GM19372 (cell line): ENCODE measurements around the gene DENND2C.
"Not testable (repeated sequence)": the region's sequence is repeated elsewhere in the genome, so short reads cannot be mapped to it uniquely, and the experiment has no call there.

Experiments used
- ATAC-seq: cut with Tn5 transposase; IDR thresholded peaks from one replicate; pipeline ENCODE4 v1.9.1; 2021; ENCODE audit warnings: mild to moderate bottlenecking, low read depth, moderate library complexity; ENCODE audit not compliant: unreplicated experiment

DENND2C gene

DNA sequence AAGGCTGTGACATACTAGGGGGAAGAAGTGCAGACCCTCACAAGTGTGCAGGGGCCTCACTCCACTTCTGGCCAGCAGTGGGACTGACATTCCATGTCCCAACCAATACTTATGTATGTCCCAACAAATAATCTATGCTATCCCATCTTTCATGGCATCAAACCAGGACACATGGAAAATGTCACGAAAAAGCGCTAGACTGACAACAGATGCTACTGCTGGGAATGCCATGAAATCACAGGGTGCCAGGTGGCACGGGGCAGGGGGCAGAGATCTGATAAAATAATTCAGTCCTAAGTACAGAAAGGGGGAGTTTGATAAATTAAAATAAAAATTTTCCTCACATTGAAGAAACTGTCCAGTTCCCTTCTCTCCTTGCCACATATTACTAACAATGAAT lies 60.8 kb downstream of the DENND2C start:
- ATAC-seq = no peak

DNA sequence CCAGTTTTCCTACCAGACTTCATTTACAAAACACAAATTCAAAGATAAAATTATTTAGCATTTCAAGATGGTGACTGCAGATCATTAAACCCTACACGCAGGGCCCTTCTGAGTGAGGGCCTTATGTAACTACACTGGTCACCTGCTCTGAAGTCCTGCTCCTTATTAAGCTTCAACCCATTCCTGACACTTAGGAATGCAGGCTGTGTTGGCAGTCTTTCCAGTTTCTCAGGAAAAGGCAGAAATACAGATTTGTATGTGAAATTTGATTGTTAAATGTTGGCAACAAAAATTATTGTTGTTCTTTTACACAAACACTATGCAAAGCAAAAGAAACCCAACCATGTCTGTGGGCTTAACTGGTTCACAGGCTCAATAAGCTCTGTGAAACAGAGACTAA lies 62.6 kb downstream of the DENND2C start:
- no peak for ATAC-seq

DNA sequence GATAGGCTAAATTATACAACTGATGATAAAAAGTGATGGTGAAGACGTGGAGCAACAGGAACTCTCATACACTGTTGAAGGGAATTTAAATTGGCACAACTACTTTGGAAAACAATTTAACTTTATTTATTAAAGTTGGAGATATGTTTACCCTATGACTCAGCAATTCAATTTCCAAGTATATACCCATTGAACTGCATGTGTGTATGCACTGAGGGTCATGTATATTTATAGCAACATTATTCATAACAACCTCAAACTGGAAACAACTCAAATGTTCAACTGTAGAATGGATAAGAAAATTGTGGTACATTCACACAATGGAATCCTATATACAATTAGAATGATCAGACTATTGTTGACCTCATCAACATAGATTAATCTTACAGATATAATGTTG lies 71.9 kb downstream of the DENND2C start:
- no peak for ATAC-seq

DNA sequence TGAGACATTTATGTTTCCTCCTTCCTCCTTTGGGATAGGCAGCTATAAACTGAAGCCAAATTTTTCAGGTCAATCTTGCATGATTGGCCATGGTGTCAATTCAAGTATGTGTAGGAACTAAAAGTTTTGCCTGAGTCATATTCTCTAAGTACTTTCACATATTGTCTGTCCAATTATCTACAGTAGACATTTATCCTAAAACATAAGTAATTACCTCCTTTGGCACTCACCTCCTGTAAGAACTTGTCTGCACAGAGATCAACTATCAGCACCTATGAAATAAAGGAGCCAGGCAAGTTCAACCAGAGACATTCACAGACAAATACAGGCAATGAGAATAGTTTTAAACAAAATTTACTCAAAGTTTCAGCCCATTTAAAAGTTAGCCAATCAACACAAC lies 74.2 kb downstream of the DENND2C start:
- no peak for ATAC-seq

DNA sequence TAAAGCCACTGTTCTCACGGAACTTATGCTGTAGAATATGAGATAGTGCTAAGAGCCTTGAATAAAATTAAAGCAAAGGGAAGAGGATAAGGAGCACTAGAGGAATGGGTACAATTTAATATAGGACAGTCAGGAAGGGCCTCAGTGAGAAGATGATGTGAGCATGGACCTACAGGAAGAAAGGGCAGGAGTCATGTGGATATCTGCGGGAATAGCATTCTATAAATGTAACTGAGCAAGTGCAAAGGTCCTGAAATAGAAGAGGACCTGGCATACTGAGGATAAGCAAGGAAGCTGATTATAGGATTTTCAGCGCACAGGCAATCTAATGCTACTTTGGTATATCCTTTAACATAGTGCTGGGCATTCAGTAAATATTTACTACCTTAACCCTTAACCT lies 75.8 kb downstream of the DENND2C start:
- no peak for ATAC-seq

DNA sequence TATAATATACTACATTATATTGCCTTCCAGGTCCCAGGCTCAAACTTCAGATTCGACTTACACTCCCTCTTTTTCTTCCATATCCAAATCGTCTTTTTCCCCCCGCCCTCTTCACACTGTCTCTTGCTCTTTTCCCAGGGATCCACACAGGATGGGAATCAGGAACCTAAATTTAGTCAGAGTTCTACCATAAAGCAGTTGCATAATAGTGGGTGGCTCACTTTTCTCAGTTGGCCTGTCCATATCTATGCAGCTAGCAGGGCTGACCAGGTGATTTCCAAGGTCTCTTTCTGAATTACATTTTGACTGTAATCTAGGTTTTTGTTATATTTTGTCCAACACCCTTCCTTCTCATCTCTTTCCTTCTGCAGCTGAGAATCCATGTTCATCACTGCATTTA lies 80.7 kb downstream of the DENND2C start:
- ATAC-seq = no peak

DNA sequence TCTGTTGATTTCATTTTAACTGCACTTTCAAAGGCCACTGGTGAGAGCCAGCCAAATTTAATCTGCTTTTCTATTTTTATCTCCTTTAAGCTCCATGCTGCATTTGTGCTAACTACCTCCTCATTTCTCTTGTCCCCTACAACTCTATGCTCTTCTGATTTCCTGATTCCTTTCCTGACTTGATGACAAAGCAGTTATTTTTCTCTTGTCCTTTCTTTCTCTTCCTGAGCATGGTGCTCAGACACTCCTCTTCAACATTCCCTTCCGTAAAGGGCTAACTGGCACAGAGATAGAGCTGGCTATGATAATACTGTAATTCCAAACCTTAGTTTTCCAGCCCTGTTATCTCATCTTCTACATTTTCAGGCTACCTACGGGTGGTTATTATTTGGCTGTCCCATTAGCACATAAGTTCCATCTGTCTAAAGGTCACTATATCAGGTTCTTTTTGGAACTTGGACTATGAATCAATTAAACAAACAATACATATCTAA lies 81.6 kb downstream of the DENND2C start:
- ATAC-seq = no peak

DNA sequence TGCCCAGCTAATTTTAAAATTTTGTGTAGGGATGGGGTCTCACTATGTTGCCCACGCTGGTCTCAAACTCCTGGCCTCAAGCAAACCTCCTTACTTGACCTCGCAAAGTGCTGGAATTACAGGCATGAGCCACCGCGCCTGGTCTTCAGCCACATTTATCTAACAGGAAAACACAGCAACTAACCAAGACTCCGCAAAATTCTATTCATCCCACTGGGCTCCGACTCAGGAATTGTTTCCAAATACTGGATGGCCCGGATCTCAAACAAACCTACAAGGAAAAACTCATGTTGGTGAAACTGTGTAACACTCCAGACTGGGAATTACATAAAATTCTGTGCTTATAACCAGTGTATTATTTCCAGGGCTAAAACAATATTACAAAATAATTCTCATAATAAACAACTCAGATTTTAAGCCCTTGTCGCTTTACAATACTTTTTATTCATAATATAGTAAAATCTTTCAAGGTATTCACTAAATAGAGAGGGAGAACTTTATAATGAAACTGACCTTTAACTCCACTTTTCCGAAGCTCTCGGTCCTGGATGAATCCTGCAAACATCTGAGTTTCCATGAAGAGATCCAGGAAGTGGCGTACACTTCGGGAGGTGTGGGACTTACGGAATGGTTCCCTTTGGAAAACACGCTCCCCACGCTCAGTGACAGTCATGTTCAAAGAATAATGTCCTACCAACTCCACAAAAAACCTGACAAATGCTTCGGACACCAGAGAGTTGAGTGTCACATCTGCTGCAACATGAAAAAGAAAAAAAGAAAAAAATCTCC lies 82.5 kb downstream of the DENND2C start:
- ATAC-seq = no peak

DNA sequence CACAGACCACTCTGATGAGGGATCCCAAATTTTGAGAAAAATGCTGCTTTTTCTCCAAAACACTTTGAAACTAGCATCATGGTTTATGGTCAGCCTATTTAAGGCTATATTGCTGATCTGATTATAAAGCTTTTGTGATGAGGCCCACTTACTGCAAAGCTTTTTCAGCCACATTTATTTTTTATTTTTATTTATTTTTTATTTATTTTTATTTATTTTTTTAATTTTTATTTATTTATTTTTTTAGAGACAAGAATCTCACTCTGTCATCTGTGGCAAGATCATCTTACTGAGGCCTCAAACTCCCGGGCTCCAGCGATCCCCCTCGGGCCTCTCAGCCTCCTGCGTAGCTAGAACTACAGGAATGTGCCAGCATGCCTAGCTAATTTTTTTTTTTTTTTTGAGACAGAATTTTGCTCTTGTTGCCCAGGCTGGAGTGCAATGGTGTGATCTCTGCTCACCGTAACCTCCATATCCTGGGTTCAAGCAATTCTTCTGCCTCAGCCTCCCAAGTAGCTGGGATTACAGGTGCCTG lies 83.3 kb downstream of the DENND2C start:
- ATAC-seq = no peak

DNA sequence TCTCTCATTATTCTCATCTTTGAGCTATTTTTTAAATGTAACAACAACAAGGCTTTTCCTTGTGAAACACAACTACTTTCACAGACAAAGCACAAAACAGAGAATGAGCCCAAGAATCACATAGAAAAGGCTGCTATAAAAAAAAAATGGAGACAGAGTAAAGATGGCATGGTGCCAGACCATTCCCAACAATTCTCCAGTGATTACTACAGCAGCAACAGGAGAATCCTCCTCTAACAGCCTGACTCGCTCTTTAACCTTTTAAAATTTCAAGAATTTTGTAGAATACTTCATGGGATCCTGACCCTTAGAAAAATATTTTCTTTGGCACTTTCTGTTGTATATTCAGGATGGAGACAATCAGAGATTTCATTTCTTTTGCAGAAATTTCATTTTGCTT lies 84.6 kb downstream of the DENND2C start:
- ATAC-seq = no peak

DNA sequence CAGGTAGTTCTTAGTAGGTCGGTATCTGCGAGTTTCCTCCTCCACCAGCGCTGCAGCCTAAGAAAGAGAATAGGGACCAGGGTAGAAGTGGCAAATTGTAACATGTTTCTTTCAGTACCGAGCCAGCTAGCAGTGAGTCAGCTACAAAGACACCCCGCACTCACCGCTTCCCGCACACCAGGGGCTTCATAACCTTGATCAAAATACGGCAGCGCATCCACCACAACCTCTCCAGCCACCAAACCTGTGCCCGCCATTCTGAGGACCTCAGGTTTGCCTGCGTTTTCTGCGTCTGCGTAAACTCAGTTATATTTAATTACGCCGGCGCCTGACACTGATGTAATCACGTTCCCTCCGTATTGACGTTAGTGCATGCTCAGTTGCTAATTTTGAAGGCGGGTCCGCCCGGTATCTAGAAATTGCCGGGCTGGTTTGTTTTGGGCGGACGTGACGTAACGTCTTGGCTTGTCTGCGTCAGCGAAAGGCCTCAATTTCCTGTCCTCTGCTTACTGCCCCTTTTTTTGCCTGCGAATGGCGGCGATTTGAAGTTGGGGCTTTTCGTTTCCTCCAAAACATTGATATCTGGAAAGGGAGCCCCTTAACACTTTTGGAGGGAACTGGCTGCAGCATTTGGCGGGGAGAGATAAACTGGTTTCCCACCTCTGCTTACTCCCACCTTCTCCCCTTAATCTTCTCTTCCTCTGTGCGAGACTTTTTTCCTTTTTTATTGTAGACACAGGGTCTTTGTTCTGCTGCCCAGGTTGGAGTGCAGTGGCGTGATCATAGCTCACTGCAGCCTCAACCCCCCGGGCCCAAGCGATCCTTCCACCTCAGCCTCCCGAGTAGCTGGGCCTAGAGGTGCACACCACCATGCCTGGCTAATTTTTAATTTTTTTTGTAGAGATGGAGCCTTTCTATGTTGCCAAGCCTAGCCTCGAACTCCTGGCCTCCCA lies 88.2 kb downstream of the DENND2C start, which contains the start of gene BCAS2:
Gene BCAS2, minus strand, starts transcription at position 281 of the 953 bp plus-strand sequence. Its CDS starts 24 bp downstream, at position 257.
- peak; percentile 100 for ATAC-seq

DNA sequence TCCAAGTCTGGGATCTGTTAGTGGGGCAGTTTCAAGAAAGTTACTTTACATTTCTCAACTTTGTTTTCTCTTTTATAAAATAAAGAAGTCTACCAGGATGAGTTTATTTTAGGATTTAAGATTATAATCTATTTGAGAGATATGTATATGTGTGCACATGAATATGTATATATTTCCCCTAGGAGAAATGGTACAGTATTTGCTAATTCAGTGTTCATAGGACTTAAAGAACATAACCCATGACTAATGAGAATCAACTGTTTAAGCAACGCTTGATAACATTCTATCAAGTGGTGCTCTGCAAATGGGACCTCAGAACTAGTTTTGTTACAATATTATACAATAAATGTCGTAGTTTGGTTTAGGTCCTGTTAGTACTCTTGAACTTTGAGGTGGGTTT lies 95.5 kb downstream of the DENND2C start:
- ATAC-seq = no peak

DNA sequence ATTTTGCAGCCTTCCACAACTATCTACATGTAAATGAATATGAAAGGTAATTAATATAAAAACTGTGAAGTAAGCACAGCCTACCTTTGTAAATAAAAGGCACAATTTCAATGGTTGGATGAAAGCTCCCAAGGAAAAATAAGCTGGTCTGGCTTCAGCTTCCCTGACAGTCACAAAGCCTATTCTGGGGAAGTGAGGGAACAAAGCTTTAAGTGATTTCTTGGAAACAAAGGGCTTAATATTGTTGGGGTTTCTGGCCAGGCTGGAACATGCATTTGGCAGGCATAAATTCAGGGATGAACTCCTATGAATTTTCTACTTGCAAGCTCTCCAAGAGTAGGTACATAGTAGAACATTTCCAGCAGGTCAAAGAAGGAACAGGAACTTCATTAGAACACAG lies 105.7 kb downstream of the DENND2C start:
- no peak for ATAC-seq

DNA sequence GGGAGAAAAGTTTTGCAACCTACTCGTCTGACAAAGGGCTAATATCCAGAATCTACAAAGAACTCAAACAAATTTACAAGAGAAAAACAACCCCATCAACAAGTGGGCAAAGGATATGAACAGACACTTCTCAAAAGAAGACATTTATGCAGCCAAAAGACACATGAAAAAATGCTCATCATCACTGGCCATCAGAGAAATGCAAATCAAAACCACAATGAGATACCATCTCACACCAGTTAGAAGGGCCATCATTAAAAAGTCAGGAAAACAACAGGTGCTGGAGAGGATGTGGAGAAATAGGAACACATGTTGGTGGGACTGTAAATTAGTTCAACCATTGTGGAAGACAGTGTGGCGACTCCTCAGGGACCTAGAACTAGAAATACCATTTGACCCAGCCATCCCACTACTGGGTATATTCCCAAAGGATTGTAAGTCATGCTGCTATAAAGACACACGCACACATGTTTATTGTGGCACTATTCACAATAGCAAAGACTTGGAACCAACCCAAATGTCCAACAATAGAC lies 106.8 kb downstream of the DENND2C start:
- not testable (repeated sequence) for ATAC-seq

DNA sequence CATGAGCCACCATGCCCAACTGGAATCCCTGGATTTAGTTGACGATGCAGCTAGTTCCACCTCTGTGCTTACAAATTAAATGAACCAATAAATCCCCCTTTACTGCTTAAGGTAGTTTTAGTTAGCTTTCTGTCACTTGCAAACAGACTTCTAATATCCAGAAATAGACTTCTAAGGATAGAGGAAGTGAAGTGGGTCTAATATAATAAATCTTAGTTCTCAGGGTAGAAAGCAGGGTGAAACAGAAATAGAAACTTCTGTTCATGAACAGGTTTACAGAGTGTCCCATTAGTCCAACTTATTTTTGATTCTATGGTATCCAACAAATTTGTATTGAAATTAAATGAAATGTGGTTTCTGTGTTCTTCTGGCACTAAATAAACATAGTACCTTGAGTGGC lies 108.5 kb downstream of the DENND2C start:
- no peak for ATAC-seq

DNA sequence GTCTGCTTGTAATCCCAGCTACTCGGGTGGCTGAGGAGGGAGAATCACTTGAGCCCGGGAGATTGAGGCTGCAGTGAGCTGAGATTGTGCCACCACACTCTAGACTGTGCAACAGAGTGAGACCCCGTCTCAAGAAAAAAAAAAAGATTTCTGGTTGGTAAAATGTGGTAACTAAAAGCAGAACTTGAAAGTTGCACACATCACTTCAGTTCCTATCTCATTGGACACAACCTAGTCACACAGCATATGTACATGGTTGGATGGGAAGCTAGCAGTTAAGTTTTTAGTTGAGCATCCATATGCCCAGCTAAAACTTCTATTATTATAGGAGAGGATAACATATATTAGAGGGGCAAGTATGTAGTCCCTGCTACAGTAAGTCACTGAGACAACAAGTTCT lies 110.5 kb downstream of the DENND2C start:
- ATAC-seq = no peak

DNA sequence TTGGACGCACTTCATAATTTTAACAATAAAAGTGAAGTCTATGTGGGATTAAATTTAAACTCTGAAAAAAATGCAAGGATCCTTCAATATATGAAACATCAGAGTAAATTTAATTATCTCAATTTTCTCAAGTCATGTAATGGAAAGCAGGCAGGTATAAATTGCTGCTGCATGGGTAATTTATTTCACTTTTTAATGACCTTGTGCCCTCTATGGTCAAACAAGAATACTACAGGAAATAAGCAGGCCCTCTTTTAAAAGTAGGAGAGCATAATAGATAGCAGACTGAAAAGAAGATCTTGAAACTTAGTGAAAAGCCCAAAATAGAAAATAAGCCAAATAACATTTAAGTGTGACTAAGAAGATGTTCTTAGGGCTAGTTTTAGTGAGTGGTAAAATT lies 111.3 kb downstream of the DENND2C start:
- ATAC-seq = peak; percentile 61

DNA sequence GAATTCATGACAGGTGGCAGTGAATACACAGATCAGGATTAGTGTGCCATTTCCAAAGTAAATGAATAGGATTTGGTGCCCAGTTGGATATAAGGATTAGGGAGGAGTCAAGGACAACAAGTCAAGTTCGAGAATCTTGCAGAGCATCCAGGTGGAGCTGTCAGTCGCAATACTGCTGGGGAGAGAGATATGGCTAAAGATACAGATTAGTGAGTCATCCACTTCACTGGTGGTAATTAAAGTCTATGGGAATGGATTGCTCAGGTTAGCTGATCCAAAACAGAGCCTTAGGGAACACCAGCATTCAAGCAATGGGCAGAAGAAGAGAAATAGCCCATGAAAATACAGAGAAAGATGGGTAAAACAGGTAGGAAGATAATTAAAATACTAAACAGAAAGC lies 115.3 kb downstream of the DENND2C start:
- no peak for ATAC-seq

DNA sequence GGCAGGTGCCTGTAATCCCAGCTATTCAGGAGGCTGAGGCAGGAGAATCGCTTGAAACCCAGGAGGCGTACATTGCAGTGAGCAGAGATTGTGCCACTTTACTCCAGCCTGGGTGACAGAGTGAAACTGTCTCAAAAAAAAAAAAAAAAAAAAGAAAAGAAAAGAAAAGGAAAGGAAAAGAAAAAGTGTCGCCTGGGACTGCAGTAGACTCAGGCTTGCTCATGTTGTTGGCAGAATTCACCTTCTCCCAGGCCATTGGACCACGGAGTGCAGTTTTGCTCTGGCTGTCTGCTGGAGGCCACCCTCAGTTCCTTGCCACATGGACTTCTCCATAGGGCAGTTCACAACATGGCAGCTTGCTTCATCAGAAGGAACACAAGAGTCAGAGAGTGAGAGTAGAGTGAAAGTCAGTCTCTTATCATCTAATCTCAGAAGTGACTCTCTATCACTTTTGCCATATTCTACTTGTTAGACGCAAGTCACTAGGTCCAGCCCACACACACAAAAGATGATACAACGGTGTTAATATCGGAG lies 117.7 kb downstream of the DENND2C start:
- ATAC-seq = no peak

DNA sequence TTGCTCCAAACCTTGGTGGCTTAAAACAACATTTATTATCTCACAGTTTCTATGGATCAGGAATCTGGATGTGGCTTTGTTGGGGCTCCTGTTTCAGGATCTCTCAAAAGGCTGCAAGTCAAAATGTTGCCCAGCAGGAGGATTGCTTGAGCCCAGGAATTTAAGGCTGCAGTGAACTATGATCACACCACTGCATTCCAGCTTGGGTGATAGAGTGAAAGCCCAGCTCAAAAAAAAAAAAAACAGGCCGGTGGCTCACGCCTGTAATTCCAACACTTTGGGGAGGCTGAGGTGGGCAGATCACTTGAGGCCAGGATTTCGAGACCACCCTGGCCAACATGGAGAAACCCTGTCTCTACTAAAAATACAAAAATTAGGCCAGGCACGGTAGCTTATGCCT lies 118.4 kb downstream of the DENND2C start:
- no peak for ATAC-seq

DNA sequence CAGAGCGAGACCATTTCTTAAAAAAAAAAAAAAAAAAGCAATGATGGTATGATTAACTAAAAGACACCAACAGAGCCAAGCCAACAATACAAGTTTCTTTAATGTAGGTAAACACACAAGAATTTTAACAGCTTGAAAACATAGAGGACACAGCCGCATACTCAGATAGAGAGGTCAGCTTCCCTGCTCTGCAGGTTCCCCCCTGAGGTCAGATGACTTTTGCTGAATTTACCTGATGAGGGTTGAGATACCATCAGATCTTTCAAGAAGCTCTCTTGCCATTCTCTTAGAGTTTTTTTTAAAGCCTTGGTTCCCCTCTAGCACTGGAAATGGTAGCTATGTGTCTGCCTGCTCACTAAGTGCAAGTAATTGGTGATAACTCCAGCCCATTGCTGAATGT lies 119.5 kb downstream of the DENND2C start:
- no peak for ATAC-seq
